Measurements from ENCODE around the gene RALGPS1. TPM values are rescaled to one million over a fixed set of nuclear protein-coding genes. Genes with fewer than 3 reads are reported as not detected.

RALGPS1 gene
- total and polyA plus RNA-seq, 2 of the 13 experiments (the other 11 are each of a cell fraction or from before 2014, with no cell fraction given), result 3.7 to 6.5 TPM

GRCh38 chr9:127258606-127259471 lies 344.3 kb downstream of the RALGPS1 start (continued):
- TF ChIP-seq NFAT5 (CRISPR knock-in tag; IDR thresholded peaks at IDR 0.05), result no peak
- TF ChIP-seq ZNF577 (CRISPR knock-in tag; IDR thresholded peaks at IDR 0.05; ENCODE audit: borderline replicate concordance, low read depth), result no peak
- no peak for TF ChIP-seq PHF20 (CRISPR knock-in tag; IDR thresholded peaks at IDR 0.05)
- TF ChIP-seq REST (IDR thresholded peaks at IDR 0.05; ENCODE audit: borderline replicate concordance in 1 of 2, low read depth in 1 of 2, low read length in 2 of 2), result no peak

Data from HepG2 (cell line).